ENCODE results near the gene SMAD5. TPM values are rescaled to one million over a fixed set of nuclear protein-coding genes. Genes with fewer than 3 reads are reported as not detected.

Gene SMAD5
- total RNA-seq (2021), result 58.3 and 69.3 TPM in 2 replicates
- long read RNA-seq, full-length matches to known transcripts, result 28 of 64 reads
- long read RNA-seq, partial matches to known transcripts, result 13 of 64 reads
- long read RNA-seq, other reads (novel, unspliced or antisense), result 23 of 64 reads

- H4K5ac ChIP-seq (ENCODE audit: insufficient read length, low read depth, low read length), result no peak within 1 kb of the TSS
- peak within 1 kb of the TSS; percentile 87 for H3K4me2 ChIP-seq (ENCODE audit: insufficient read depth, insufficient read length, low read length)
- H4K8ac ChIP-seq (replicated peaks; ENCODE audit: insufficient read length, low read depth, low read length), result no peak within 1 kb of the TSS
- no peak within 1 kb of the TSS for H2BK120ac ChIP-seq (ENCODE audit: low read depth, low read length, poor library complexity, severe bottlenecking)
- no peak within 1 kb of the TSS for H2BK20ac ChIP-seq (ENCODE audit: low read depth, low read length, poor library complexity, severe bottlenecking)
- WGBS (ENCODE audit: extremely low coverage, insufficient read length, low lambda C conversion rate), result no CpG with 5 or more reads among the region's 81 CpGs
- peaks cover 24% of the 10 kb centered on the region; the same call in 1 of the 2 replicates for H3K79me2 ChIP-seq (ENCODE audit: insufficient read depth, low read length)
- H2BK15ac ChIP-seq (ENCODE audit: low read depth, low read length), result no peak within 1 kb of the TSS
- Mint-ChIP-seq H3K9me3 (no peaks in the 10 kb centered on the region), H3K36me3 (ENCODE audit: insufficient read depth in 1 of 3, low read depth in 3 of 3) (no peaks in the 10 kb centered on the region; a peak in 1 of 7 replicates), H3K27me3 (ENCODE audit: low read depth) (peaks cover 25% of the 10 kb centered on the region), H3K4me1 (peaks cover 23% of the 10 kb centered on the region in 2 experiments), H3K4me3 (peak within 1 kb of the TSS; percentile 86 to 96), H3K27ac (peak within 1 kb of the TSS; percentile 76 to 94 (median 90); a peak in 6 of 7 replicates)
- no peak within 1 kb of the TSS for H3T11ph ChIP-seq (ENCODE audit: low read length)
- H2BK5ac ChIP-seq (ENCODE audit: insufficient read length, low read length), result no peak within 1 kb of the TSS
- H3K4me1 ChIP-seq (ENCODE audit: insufficient read depth, low read length), result no peaks in the 10 kb centered on the region
- H3K56ac ChIP-seq (ENCODE audit: insufficient read length, low read depth, low read length), result no peak within 1 kb of the TSS
- H3K14ac ChIP-seq (ENCODE audit: insufficient read depth, low read length), result peak within 1 kb of the TSS; percentile 84
- H3K4ac ChIP-seq (ENCODE audit: low read depth, low read length), result no peak within 1 kb of the TSS
- no peaks in the 10 kb centered on the region for H3K9me3 ChIP-seq (ENCODE audit: control insufficient read depth, low read depth, low read length)
- DNase-seq, result peak; percentile 97
- no peak within 1 kb of the TSS for H3K23ac ChIP-seq (ENCODE audit: insufficient read length, low read depth, low read length)
- H4K91ac ChIP-seq (ENCODE audit: insufficient read length, low read depth, low read length), result no peak within 1 kb of the TSS
- H3K18ac ChIP-seq (ENCODE audit: insufficient read length, low read depth, low read length), result peak within 1 kb of the TSS; percentile 15
- peak within 1 kb of the TSS; percentile 69 for H3K9ac ChIP-seq (ENCODE audit: extremely low read depth, insufficient read length, low read length)
- no peak within 1 kb of the TSS for H3K27ac ChIP-seq (ENCODE audit: insufficient read length, low read depth, low read length)
- peak; percentile 12; the same call in 1 of the 3 replicates for TF ChIP-seq CTCF (conservative IDR thresholded peaks at IDR 0.05)
- no peak within 1 kb of the TSS for H2BK12ac ChIP-seq (ENCODE audit: insufficient read length, low read depth, low read length)
- no peaks in the 10 kb centered on the region for H4K20me1 ChIP-seq (ENCODE audit: control insufficient read depth, insufficient read depth, insufficient read length)
- no peak within 1 kb of the TSS for H2AK5ac ChIP-seq (ENCODE audit: insufficient read length, low read length)
- no peaks in the 10 kb centered on the region for H3K27me3 ChIP-seq (ENCODE audit: insufficient read depth, low read length)
- H2AFZ ChIP-seq (ENCODE audit: low read length), result no peak within 1 kb of the TSS
- peaks cover 7% of the 10 kb centered on the region for H3K23me2 ChIP-seq (ENCODE audit: insufficient read length, low read depth, low read length, poor library complexity, severe bottlenecking)
- no peaks in the 10 kb centered on the region for H3K79me1 ChIP-seq (ENCODE audit: insufficient read depth, low read depth, low read length, poor library complexity, severe bottlenecking)
Measured at GRCh38 chr5:136132557-136133221, at the start of gene SMAD5. SMAD5 (plus strand) TSS chr5:136132845; CDS start chr5:136153761, 20,916 bp downstream.

Data from H9 (cell line).